HepG2 (cell line): ENCODE measurements around the gene PCSK6. TPM values are rescaled to one million over a fixed set of nuclear protein-coding genes. Genes with fewer than 3 reads are reported as not detected.

Experiments used
- ADNP ChIP-seq: sonication (generic); formaldehyde crosslinking; IDR thresholded peaks from 2 replicates; pipeline ENCODE4 v1.4.0; 2020; ENCODE audit warnings: missing genetic modification reagents
- NR2F6 ChIP-seq, 2 experiments: IDR thresholded peaks; 2 replicates each; pipeline ENCODE4 v1.6.1; 2016; ENCODE audit warnings: antibody characterized with exemption in 1 of 2, mild to moderate bottlenecking in 1 of 2
- SAP130 ChIP-seq: IDR thresholded peaks from 2 replicates; pipeline ENCODE4 v1.6.1; 2016; ENCODE audit warnings: low read depth
- ZBTB26 ChIP-seq: IDR thresholded peaks from 2 replicates; pipeline ENCODE4 v1.6.1; 2016; ENCODE audit warnings: missing compliant biosample characterization, missing genetic modification reagents, borderline replicate concordance
- polyA plus RNA-seq, 8 experiments: library from polyadenylated mRNA; depleted of rRNA in 3 of 8; stranded (reverse) in 7 of 8; unstranded in 1 of 8; fragments of >200 nt; fragmentation: Illumina TruSeq in 4 of 8; extraction: Trizol in 4 of 8; gene quantifications; 2 replicates each; pipeline versions ENCODE4 v1.2.1 to v1.2.3, GENCODE V29; 2011 to 2016; ENCODE audit warnings: low read depth in 4 of 8, missing spikeins in 1 of 8, mixed read lengths in 1 of 8; ENCODE audit not compliant: insufficient read depth in 1 of 8
- total RNA-seq, 5 experiments: library from RNA; depleted of rRNA; stranded (reverse); fragments of >200 nt; fragmentation: Illumina TruSeq; extraction: Trizol; gene quantifications; 2 replicates each; pipeline ENCODE4 v1.2.3, GENCODE V29; 2016; ENCODE audit warnings: low read depth in 1 of 5
- TF ChIP-seq, protein P1 (sequence below): sonication (generic); formaldehyde crosslinking; conservative IDR thresholded peaks from 2 replicates; pipeline ENCODE4 v1.8.0; 2022; ENCODE audit warnings: mild to moderate bottlenecking, moderate library complexity, missing genetic modification reagents
- TF ChIP-seq, protein P2 (sequence below): sonication (generic); formaldehyde crosslinking; IDR thresholded peaks from 2 replicates; pipeline ENCODE4 v1.5.0; 2020; ENCODE audit warnings: mild to moderate bottlenecking, missing genetic modification reagents, borderline replicate concordance
- TF ChIP-seq, protein P3 (sequence below): sonication (generic); formaldehyde crosslinking; IDR thresholded peaks from 2 replicates; pipeline ENCODE4 v1.4.0; 2020; ENCODE audit warnings: mild to moderate bottlenecking, missing genetic modification reagents, borderline replicate concordance
- TF ChIP-seq, protein P4 (sequence below): IDR thresholded peaks from 2 replicates; pipeline ENCODE4 v1.6.1; 2016; ENCODE audit warnings: mild to moderate bottlenecking
- TF ChIP-seq, protein P5 (sequence below): sonication (generic); formaldehyde crosslinking; IDR thresholded peaks from 2 replicates; pipeline ENCODE4 v1.4.0; 2020; ENCODE audit warnings: mild to moderate bottlenecking, missing genetic modification reagents

PCSK6 gene
- total and polyA plus RNA-seq, 2 of the 13 experiments (the other 11 are each of a cell fraction or from before 2014, with no cell fraction given) = 56.5 to 155 TPM

- TF ChIP-seq, protein P1, sequence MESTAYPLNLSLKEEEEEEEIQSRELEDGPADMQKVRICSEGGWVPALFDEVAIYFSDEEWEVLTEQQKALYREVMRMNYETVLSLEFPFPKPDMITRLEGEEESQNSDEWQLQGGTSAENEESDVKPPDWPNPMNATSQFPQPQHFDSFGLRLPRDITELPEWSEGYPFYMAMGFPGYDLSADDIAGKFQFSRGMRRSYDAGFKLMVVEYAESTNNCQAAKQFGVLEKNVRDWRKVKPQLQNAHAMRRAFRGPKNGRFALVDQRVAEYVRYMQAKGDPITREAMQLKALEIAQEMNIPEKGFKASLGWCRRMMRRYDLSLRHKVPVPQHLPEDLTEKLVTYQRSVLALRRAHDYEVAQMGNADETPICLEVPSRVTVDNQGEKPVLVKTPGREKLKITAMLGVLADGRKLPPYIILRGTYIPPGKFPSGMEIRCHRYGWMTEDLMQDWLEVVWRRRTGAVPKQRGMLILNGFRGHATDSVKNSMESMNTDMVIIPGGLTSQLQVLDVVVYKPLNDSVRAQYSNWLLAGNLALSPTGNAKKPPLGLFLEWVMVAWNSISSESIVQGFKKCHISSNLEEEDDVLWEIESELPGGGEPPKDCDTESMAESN (CRISPR knock-in tag) = no peak
- peak; percentile 36; the same call in 1 of the 2 replicates for TF ChIP-seq SAP130 (CRISPR knock-in tag)
- TF ChIP-seq, protein P2, sequence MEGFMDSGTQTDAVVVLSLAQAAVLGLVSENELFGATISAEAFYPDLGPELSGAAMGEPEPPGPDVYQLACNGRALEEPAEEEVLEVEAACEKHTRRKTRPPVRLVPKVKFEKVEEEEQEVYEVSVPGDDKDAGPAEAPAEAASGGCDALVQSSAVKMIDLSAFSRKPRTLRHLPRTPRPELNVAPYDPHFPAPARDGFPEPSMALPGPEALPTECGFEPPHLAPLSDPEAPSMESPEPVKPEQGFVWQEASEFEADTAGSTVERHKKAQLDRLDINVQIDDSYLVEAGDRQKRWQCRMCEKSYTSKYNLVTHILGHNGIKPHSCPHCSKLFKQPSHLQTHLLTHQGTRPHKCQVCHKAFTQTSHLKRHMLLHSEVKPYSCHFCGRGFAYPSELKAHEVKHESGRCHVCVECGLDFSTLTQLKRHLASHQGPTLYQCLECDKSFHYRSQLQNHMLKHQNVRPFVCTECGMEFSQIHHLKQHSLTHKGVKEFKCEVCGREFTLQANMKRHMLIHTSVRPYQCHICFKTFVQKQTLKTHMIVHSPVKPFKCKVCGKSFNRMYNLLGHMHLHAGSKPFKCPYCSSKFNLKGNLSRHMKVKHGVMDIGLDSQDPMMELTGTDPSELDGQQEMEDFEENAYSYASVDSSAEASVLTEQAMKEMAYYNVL (CRISPR knock-in tag) = peak; percentile 41; the same call in 1 of the 2 replicates
- TF ChIP-seq ADNP = no peak
- TF ChIP-seq, protein P3, sequence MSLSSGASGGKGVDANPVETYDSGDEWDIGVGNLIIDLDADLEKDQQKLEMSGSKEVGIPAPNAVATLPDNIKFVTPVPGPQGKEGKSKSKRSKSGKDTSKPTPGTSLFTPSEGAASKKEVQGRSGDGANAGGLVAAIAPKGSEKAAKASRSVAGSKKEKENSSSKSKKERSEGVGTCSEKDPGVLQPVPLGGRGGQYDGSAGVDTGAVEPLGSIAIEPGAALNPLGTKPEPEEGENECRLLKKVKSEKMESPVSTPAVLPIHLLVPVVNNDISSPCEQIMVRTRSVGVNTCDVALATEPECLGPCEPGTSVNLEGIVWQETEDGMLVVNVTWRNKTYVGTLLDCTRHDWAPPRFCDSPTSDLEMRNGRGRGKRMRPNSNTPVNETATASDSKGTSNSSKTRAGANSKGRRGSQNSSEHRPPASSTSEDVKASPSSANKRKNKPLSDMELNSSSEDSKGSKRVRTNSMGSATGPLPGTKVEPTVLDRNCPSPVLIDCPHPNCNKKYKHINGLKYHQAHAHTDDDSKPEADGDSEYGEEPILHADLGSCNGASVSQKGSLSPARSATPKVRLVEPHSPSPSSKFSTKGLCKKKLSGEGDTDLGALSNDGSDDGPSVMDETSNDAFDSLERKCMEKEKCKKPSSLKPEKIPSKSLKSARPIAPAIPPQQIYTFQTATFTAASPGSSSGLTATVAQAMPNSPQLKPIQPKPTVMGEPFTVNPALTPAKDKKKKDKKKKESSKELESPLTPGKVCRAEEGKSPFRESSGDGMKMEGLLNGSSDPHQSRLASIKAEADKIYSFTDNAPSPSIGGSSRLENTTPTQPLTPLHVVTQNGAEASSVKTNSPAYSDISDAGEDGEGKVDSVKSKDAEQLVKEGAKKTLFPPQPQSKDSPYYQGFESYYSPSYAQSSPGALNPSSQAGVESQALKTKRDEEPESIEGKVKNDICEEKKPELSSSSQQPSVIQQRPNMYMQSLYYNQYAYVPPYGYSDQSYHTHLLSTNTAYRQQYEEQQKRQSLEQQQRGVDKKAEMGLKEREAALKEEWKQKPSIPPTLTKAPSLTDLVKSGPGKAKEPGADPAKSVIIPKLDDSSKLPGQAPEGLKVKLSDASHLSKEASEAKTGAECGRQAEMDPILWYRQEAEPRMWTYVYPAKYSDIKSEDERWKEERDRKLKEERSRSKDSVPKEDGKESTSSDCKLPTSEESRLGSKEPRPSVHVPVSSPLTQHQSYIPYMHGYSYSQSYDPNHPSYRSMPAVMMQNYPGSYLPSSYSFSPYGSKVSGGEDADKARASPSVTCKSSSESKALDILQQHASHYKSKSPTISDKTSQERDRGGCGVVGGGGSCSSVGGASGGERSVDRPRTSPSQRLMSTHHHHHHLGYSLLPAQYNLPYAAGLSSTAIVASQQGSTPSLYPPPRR = 0 out of 2 replicates have a peak, but pooled peaks have one; percentile 38
- TF ChIP-seq ZBTB26 = 0 out of 2 replicates have a peak, but pooled peaks have one; percentile 12
- TF ChIP-seq, protein P4, sequence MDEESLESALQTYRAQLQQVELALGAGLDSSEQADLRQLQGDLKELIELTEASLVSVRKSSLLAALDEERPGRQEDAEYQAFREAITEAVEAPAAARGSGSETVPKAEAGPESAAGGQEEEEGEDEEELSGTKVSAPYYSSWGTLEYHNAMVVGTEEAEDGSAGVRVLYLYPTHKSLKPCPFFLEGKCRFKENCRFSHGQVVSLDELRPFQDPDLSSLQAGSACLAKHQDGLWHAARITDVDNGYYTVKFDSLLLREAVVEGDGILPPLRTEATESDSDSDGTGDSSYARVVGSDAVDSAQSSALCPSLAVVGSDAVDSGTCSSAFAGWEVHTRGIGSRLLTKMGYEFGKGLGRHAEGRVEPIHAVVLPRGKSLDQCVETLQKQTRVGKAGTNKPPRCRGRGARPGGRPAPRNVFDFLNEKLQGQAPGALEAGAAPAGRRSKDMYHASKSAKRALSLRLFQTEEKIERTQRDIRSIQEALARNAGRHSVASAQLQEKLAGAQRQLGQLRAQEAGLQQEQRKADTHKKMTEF (CRISPR knock-in tag) = no peak
- peak; percentile 82 for TF ChIP-seq NR2F6 (IDR thresholded peaks at IDR 0.05)
- TF ChIP-seq NR2F6 (CRISPR knock-in tag; IDR thresholded peaks at IDR 0.05) = peak; percentile 53; the same call in 1 of the 2 replicates
- TF ChIP-seq, protein P5, sequence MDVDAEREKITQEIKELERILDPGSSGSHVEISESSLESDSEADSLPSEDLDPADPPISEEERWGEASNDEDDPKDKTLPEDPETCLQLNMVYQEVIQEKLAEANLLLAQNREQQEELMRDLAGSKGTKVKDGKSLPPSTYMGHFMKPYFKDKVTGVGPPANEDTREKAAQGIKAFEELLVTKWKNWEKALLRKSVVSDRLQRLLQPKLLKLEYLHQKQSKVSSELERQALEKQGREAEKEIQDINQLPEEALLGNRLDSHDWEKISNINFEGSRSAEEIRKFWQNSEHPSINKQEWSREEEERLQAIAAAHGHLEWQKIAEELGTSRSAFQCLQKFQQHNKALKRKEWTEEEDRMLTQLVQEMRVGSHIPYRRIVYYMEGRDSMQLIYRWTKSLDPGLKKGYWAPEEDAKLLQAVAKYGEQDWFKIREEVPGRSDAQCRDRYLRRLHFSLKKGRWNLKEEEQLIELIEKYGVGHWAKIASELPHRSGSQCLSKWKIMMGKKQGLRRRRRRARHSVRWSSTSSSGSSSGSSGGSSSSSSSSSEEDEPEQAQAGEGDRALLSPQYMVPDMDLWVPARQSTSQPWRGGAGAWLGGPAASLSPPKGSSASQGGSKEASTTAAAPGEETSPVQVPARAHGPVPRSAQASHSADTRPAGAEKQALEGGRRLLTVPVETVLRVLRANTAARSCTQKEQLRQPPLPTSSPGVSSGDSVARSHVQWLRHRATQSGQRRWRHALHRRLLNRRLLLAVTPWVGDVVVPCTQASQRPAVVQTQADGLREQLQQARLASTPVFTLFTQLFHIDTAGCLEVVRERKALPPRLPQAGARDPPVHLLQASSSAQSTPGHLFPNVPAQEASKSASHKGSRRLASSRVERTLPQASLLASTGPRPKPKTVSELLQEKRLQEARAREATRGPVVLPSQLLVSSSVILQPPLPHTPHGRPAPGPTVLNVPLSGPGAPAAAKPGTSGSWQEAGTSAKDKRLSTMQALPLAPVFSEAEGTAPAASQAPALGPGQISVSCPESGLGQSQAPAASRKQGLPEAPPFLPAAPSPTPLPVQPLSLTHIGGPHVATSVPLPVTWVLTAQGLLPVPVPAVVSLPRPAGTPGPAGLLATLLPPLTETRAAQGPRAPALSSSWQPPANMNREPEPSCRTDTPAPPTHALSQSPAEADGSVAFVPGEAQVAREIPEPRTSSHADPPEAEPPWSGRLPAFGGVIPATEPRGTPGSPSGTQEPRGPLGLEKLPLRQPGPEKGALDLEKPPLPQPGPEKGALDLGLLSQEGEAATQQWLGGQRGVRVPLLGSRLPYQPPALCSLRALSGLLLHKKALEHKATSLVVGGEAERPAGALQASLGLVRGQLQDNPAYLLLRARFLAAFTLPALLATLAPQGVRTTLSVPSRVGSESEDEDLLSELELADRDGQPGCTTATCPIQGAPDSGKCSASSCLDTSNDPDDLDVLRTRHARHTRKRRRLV (CRISPR knock-in tag) = 0 out of 2 replicates have a peak, but pooled peaks have one; percentile 39
Measured at GRCh38 chr15:101496198-101496986, 6.9 kb upstream of the PCSK6 start (continued).
